Activated CD4-positive, alpha-beta memory T cell treated with anti-CD3 and anti-CD28 coated beads for 36 hours (primary cell): ENCODE measurements around the gene CCNL1. TPM values are rescaled to one million over a fixed set of nuclear protein-coding genes. Genes with fewer than 3 reads are reported as not detected.
A peak's percentile ranks its signal among the peaks of the same experiment; 100 is the strongest.

ENCODE experiments used
- CTCF ChIA-PET: fragments of 350-600 bp; sonication (Branson Sonifier 250); formaldehyde crosslinking; loops from one replicate; lab custom pipeline; 2021; ENCODE audit warnings: antibody characterized with exemption, inconsistent platforms; lab: Charles Lee
- POLR2A ChIA-PET: fragments of 350-600 bp; sonication (Branson Sonifier 250); formaldehyde crosslinking; loops from one replicate; lab custom pipeline; 2021; ENCODE audit warnings: antibody characterized with exemption; lab: Charles Lee
- DNase-seq: peaks from one replicate; pipeline ENCODE4 v3.0.0-alpha.2; 2020
- H3K27ac Mint-ChIP-seq: one replicate; pipeline ENCODE4 v1.8.0; 2021; ENCODE audit warnings: mixed read lengths
- H3K27me3 Mint-ChIP-seq: one replicate; pipeline ENCODE4 v1.8.0; 2021; ENCODE audit warnings: mixed read lengths
- H3K36me3 Mint-ChIP-seq: one replicate; pipeline ENCODE4 v1.8.0; 2021; ENCODE audit warnings: mixed read lengths
- H3K4me1 Mint-ChIP-seq: one replicate; pipeline ENCODE4 v1.8.0; 2021; ENCODE audit warnings: low read depth, mixed read lengths
- H3K4me3 Mint-ChIP-seq: one replicate; pipeline ENCODE4 v1.8.0; 2021; ENCODE audit warnings: mild to moderate bottlenecking, mixed read lengths
- H3K9me3 Mint-ChIP-seq: one replicate; pipeline ENCODE4 v1.8.0; 2021; ENCODE audit warnings: mixed read lengths
- intact Hi-C: fragments of 100-400 bp; cut with micrococcal nuclease; formaldehyde crosslinking; loops from one replicate; pipeline ENCODE4 v1.15.1; 2023
- total RNA-seq, 2 experiments: library from RNA; stranded (reverse); gene quantifications; one replicate each; pipeline ENCODE4 v1.2.3, GENCODE V29; 2021

Gene CCNL1
- total RNA-seq, 2 experiments from 2014 or later = 144 to 150 TPM

DNA sequence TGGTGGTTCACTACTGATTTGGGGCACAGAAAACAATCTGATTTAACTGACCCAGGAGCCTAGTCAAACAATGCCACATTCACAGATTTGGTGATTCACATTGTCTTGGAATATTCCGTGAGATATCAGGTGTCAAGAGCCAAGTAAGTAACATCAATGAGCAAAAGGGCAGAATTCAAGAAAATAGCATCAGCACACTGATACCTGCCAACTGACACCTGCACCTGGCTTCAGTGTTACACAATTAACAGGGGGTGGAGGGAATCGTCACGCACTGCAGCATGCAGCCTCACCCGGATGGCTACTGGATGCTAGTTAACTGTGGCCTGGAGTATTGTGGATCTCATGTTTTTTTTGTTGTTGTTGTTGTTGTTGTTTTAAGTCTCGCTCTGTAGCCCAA is 17.6 kb downstream of the CCNL1 start:
- ChIA-PET POLR2A (interaction anchor here (1.4 kb wide), 1 partner anchor 10 kb away, joined by 4 read pairs; no protein-coding TSS in a partner anchor), CTCF (no interaction called here)
- intact Hi-C loops = no loop called here
- Mint-ChIP-seq H3K27me3 (no peaks in the 10 kb centered on the region), H3K4me3 (no peak overlapping the region), H3K4me1 (peaks cover 15% of the 10 kb centered on the region), H3K9me3 (no peaks in the 10 kb centered on the region), H3K27ac (no peak overlapping the region), H3K36me3 (peaks cover 29% of the 10 kb centered on the region)
- no peak for DNase-seq

DNA sequence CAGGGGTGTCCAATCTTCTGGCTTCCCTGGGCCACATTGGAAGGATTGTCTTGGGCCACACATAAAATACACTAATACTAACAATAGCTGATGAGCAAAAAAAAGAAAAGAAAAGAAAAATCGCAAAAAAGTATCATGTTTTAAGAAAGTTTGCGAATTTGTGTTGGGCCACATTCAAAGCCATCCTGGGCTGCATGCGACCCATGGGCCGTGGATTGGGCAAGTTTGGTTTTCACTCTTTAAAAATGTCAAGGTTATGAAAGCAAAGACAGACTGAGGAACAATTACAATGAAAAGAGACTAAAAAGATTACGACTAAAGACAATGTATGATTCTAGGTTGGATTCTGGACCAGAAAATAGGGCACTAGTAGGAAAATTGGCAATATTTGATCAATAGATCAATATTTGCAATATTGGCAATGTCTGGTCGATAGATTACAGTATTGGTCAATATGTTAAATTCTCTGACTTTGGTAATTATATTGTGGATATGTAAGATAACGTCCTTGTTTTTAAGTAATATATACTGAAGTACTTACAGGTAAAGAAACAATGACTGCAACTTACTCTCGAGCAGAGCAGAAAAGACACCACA is 19.9 kb downstream of the CCNL1 start:
- no peaks in the 10 kb centered on the region for H3K27me3 Mint-ChIP-seq
- DNase-seq = no peak
- no peak overlapping the region for H3K4me3 Mint-ChIP-seq
- H3K27ac Mint-ChIP-seq = no peak overlapping the region
- peaks cover 19% of the 10 kb centered on the region for H3K4me1 Mint-ChIP-seq
- H3K9me3 Mint-ChIP-seq = no peaks in the 10 kb centered on the region
- ChIA-PET CTCF (interaction anchor here (1.2 kb wide), 1 partner anchor 97 kb away, joined by 4 read pairs; no protein-coding TSS in a partner anchor), POLR2A (no interaction called here)
- peaks cover 10% of the 10 kb centered on the region for H3K36me3 Mint-ChIP-seq
- intact Hi-C loops = loop anchor here (5.0 kb wide), 1 partner anchor 1098 kb away; no protein-coding TSS in a partner anchor

DNA sequence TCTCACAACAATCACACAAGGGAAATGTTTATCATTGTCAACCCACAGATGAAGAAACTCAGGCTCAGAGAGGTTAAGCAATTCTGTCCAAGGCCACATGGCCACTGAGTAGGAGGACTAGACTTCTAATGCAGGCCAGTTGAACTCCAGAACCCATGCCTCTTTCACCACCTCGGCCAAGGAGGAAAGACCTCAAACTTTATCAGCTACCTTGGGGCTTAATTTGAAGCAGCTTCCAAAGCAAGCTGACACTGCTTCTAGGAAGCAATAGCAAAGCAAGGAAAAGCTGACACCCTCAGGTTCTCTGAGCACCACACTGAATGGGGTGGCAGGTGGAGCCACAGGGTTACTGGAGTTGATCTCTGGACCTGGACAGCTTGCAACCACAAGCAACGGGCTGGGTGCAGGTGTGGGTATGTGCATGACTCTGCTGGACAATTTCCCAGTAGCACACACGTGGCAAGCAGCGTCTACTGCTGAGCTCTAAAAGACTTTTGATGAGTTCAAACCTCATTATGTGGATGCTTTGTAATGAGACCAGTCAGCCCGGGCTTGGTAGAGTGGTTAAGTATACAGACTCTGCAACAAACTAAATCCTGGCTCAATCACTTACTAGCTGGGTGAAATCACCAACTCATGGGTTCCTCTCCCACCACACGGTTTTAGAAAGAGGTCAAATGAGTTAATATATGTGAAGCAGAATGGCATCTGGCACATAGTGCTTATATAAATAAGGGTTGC is 23.1 kb downstream of the CCNL1 start:
- POLR2A ChIA-PET = interaction anchor here (0.6 to 1.6 kb wide), 4 partner anchors 10 to 582 kb away, joined by 3 to 6 read pairs (median 3); partner anchors contain the start of gene SSR3
- no peak for DNase-seq
- Mint-ChIP-seq H3K36me3 (peaks cover 2% of the 10 kb centered on the region), H3K9me3 (no peaks in the 10 kb centered on the region), H3K27ac (no peak overlapping the region), H3K4me1 (peaks cover 40% of the 10 kb centered on the region), H3K4me3 (no peak overlapping the region), H3K27me3 (no peaks in the 10 kb centered on the region)
- CTCF ChIA-PET = interaction anchor here (0.6 to 4.7 kb wide), 62 partner anchors 9 to 1007 kb away, joined by 3 to 53 read pairs (median 5); partner anchors contain the start of genes CCNL1, SSR3 and TIPARP
- intact Hi-C loops = loop anchor here (1.0 to 5.0 kb wide), 3 partner anchors 9 to 1095 kb away; no protein-coding TSS in a partner anchor

DNA sequence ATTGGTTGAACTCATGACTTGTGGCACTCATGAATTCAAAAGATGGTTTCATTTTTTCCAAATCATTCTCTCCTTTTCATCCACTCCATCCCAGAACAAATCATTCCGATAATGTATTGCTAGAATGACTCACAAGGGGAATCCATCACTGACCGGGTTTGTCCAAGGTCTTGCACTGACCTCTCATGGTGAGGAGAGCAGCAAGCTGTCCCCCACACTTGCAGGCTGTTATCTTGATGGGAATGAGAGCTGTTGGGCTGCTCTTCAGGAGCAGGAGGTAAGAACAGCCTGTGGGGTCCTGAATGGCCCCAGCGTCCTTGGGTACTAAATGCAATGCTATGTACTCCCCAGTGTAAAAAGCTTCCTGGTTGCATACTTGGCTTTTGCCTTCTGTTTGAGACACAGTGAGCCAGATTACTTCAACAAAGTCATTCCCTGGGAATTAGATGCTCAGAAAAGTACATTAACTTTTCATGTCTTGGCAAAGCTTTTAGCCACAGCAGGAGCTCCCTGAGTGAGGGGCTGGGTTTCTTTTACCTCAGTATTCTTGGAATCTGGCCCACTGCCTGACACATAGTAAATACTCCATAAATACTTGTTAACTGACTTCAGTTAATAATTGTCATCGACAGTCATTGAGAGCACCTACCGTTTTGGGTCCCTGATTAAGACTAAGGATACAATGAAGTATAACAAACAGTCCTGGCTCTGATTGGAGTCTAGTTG is 24.1 kb downstream of the CCNL1 start:
- DNase-seq = no peak
- peaks cover 49% of the 10 kb centered on the region for H3K4me1 Mint-ChIP-seq
- H3K9me3 Mint-ChIP-seq = no peaks in the 10 kb centered on the region
- no peaks in the 10 kb centered on the region for H3K27me3 Mint-ChIP-seq
- no peak overlapping the region for H3K27ac Mint-ChIP-seq
- peaks cover 2% of the 10 kb centered on the region for H3K36me3 Mint-ChIP-seq
- intact Hi-C loops = loop anchor here (2.0 to 5.0 kb wide), 2 partner anchors 985 to 1094 kb away; no protein-coding TSS in a partner anchor
- ChIA-PET POLR2A (interaction anchor here (1.5 kb wide), 1 partner anchor 46 kb away, joined by 6 read pairs; no protein-coding TSS in a partner anchor), CTCF (interaction anchor here (0.9 to 4.7 kb wide), 11 partner anchors 8 to 627 kb away, joined by 3 to 53 read pairs (median 19); partner anchors contain the start of genes SSR3 and TIPARP)
- H3K4me3 Mint-ChIP-seq = no peak overlapping the region

GRCh38 chr3:157134620-157135191 is 25.2 kb downstream of the CCNL1 start:
- Mint-ChIP-seq H3K4me3 (no peak overlapping the region), H3K4me1 (peaks cover 59% of the 10 kb centered on the region), H3K27ac (peak overlapping the region; percentile 13)

GRCh38 chr3:157133434-157134320 is 26.3 kb downstream of the CCNL1 start:
- no peak for DNase-seq
- Mint-ChIP-seq H3K4me1 (peaks cover 70% of the 10 kb centered on the region), H3K4me3 (no peak overlapping the region), H3K27ac (no peak overlapping the region), H3K9me3 (no peaks in the 10 kb centered on the region), H3K36me3 (no peaks in the 10 kb centered on the region), H3K27me3 (no peaks in the 10 kb centered on the region)
- POLR2A ChIA-PET = interaction anchor here (1.5 to 2.2 kb wide), 2 partner anchors 26 to 45 kb away, joined by 8 to 9 read pairs; partner anchors contain the start of gene CCNL1
- intact Hi-C loops = no loop called here
- CTCF ChIA-PET = interaction anchor here (0.6 to 4.0 kb wide), 5 partner anchors 23 to 624 kb away, joined by 3 to 17 read pairs (median 3); no protein-coding TSS in a partner anchor

More at GRCh38 chr3:157134620-157135191, 25.2 kb downstream of the CCNL1 start:
- Mint-ChIP-seq H3K9me3 (no peaks in the 10 kb centered on the region), H3K27me3 (no peaks in the 10 kb centered on the region), H3K36me3 (peaks cover 2% of the 10 kb centered on the region)
- CTCF ChIA-PET = interaction anchor here (3.3 to 4.7 kb wide), 4 partner anchors 46 to 625 kb away, joined by 16 to 53 read pairs (median 22); partner anchors contain the start of gene TIPARP
- intact Hi-C loops = loop anchor here (5.0 kb wide), 1 partner anchor 1092 kb away; no protein-coding TSS in a partner anchor
- POLR2A ChIA-PET = interaction anchor here (1.5 to 2.2 kb wide), 2 partner anchors 25 to 45 kb away, joined by 6 to 9 read pairs; partner anchors contain the start of gene CCNL1
- DNase-seq = no peak

DNA sequence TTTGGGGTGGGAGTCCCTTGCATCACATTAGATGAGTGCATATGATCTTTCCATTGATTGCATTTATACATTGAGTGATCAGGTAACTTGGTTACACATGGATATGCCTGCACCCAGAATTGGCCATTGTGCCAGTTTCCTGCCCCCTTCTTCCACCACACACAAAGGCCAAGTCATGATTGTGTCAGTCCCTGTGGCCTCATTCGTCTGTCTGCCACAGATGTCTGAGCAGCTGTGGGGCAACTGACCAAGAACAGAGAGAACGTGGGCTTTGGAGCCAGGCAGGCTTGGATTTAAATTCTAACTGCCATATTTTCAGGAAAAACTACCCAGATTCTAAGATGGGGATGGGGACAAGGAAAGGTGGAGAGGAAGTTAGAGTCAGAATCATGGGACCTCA is 27.0 kb downstream of the CCNL1 start:
- Mint-ChIP-seq H3K27ac (no peak overlapping the region), H3K27me3 (no peaks in the 10 kb centered on the region), H3K4me3 (no peak overlapping the region), H3K9me3 (no peaks in the 10 kb centered on the region), H3K36me3 (no peaks in the 10 kb centered on the region), H3K4me1 (peaks cover 75% of the 10 kb centered on the region)
- intact Hi-C loops = no loop called here
- ChIA-PET CTCF (interaction anchor here (2.2 to 4.0 kb wide), 2 partner anchors 44 to 51 kb away, joined by 7 to 17 read pairs; no protein-coding TSS in a partner anchor), POLR2A (interaction anchor here (1.5 to 2.2 kb wide), 3 partner anchors 10 to 44 kb away, joined by 4 to 9 read pairs (median 8); partner anchors contain the start of gene CCNL1)
- no peak for DNase-seq

DNA sequence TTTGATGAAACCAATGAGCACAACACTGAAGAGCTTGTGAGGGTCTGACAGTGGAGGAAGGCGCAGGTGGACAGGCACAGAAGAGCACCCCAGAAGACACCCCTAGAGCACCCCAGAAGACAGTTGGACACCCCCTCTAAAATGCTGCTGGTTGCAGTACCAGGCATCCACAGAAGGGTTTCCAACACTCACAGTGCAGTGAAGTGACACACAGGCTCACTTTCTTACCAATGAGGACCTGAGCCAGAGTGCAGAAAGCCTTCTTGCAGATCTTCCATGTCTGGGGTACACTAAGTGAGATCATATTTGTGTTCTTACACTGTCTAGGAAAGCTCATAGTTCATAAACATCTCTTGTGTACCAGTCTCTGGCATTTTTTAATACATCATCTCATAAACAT is 27.6 kb downstream of the CCNL1 start:
- Mint-ChIP-seq H3K27me3 (no peaks in the 10 kb centered on the region), H3K9me3 (no peaks in the 10 kb centered on the region), H3K36me3 (no peaks in the 10 kb centered on the region), H3K4me3 (no peak overlapping the region), H3K27ac (peak overlapping the region; percentile 39), H3K4me1 (peaks cover 78% of the 10 kb centered on the region)
- intact Hi-C loops = no loop called here
- ChIA-PET CTCF (interaction anchor here (0.6 to 4.0 kb wide), 3 partner anchors 44 to 1085 kb away, joined by 3 to 17 read pairs (median 7); no protein-coding TSS in a partner anchor), POLR2A (interaction anchor here (1.5 to 2.2 kb wide), 3 partner anchors 10 to 43 kb away, joined by 4 to 9 read pairs (median 8); partner anchors contain the start of gene CCNL1)
- DNase-seq = no peak

DNA sequence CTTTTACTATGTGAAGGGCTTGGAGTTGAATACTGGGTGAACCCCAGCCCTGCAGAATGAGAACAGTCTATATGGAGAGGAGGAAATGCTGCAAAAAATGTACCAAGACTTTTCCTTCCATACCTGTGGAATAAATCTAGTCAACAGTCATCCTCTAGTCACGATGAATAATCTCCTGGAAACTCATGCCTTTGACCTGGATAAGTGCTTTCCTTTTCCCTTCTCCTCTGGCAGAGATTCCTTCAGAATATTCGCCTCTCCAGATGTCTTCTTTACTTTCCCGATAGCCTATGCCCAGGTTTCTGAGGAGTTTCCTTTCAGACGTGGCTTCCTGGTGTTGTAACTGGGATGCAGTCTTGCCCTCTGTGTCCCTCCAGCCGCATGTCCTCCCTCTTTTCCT is 28.1 kb downstream of the CCNL1 start:
- DNase-seq = no peak
- ChIA-PET POLR2A (interaction anchor here (1.0 to 5.7 kb wide), 3 partner anchors 11 to 456 kb away, joined by 4 to 67 read pairs (median 5); no protein-coding TSS in a partner anchor), CTCF (interaction anchor here (0.6 to 4.0 kb wide), 9 partner anchors 10 to 1084 kb away, joined by 3 to 17 read pairs (median 3); no protein-coding TSS in a partner anchor)
- Mint-ChIP-seq H3K36me3 (no peaks in the 10 kb centered on the region), H3K27ac (peak overlapping the region; percentile 83), H3K4me3 (no peak overlapping the region), H3K27me3 (no peaks in the 10 kb centered on the region), H3K4me1 (peaks cover 78% of the 10 kb centered on the region), H3K9me3 (no peaks in the 10 kb centered on the region)
- intact Hi-C loops = no loop called here
